Measurements from ENCODE around the gene OPA1.

The OPA1 gene

DNA sequence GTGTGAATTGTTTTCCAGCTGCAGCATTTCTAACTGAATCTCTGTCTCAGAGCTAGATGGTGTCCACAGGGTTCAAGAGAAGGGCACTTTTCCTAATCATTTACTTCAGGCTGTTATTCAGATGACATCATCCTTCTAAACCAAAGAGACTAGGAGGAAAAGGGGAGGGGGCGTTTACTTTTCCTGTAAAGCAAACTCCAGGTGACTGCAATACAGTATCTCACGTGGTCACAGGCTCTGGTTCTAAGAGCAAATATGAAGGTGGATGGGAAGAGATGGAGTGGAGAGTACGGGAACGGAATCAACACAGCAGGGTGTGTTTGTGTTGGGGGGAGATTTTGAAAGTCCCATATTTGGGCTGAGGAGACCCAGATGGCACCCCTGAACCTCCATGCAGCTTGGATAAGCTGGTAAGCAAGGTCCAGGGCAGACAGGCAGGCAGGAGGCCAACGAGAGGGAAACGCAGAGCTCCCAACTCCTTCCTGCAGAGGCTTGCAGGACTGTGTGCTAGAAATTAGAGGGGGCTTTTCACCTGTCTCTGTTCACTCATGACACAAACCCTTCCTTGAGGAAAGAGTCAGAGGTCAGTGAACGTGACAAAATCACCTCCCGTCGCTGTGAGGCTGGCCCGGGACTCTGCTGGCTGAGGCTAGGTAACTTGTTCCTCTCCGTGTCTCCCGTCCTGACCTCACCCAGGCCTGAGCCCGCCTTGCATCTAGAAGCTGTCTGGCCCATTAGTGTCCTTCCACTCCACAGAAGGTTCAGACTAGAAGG is 151.2 kb downstream of the OPA1 start:
- no peak for FAIRE-seq

DNA sequence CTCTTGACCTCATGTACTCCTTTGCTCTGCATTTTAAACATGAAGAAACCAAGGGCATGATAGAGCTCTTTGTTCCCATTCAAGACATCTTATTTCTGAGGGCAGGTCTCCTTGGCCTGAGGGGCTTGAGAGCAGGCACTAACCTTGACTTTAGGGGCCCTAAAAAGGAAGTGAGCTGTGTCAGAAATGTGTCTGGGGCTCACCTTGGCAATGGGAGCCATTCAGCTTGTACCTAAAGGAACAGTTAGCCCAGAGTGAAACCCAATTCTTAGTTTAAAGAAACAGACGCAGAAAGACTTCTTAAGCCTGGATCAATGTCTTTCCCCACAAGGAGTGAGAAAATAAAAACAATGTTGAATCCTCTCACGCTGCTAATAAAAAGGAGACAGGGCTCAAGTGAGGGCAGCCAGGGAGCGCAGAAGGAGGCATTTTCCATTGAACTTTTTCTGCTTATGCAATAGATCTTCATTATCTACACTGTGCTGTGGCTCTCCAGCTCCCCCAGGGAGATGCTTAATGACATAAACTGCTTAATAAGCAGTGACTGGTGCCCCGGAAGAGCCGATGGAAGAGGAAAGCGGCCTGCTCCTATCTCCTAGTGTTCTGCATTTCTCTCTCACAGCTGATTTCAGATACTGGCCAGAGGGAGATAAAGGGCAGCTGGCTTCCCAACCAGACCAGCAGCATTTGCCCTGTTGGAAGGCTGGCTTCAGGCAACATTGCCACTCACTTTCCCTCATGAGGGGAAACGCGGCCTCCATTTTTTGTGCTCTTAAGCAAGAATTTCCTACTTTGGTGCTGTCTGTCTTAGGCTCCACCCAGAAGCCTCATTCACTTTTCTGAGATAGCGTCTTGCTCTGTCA is 152.0 kb downstream of the OPA1 start:
- no peak for FAIRE-seq

DNA sequence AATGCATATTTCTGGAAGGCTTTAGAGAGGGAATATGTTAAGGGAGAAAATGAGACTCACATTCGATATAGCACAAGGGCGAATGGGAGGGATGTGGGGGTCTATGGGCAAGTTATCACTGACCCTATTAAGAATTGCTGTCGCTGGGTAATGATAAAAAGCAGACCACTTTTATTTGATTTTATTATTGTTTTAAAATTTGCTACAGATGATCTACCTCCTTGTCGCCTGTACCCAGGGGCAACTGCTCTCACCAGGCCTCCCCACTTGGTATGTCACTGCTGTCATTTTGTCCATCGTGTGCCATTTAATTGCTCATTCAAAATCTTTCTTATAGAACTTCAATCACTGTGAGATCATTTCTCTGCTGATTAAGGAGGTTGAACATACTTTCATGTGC is 153.8 kb downstream of the OPA1 start:
- no peak for FAIRE-seq
